NCI-H82 treated with DMSO at 0.1 percent for 48 hours (cell line): Measurements from ENCODE around the gene CFAP97D2.
"Not testable (repeated sequence)": the region's sequence is repeated elsewhere in the genome, so short reads cannot be mapped to it uniquely, and the experiment has no call there.

ENCODE experiments used
- DNase-seq: peaks from one replicate; lab custom pipeline; 2025; ENCODE audit not compliant: unreplicated experiment; lab: John Stamatoyannopoulos, UW

Gene CFAP97D2

DNA sequence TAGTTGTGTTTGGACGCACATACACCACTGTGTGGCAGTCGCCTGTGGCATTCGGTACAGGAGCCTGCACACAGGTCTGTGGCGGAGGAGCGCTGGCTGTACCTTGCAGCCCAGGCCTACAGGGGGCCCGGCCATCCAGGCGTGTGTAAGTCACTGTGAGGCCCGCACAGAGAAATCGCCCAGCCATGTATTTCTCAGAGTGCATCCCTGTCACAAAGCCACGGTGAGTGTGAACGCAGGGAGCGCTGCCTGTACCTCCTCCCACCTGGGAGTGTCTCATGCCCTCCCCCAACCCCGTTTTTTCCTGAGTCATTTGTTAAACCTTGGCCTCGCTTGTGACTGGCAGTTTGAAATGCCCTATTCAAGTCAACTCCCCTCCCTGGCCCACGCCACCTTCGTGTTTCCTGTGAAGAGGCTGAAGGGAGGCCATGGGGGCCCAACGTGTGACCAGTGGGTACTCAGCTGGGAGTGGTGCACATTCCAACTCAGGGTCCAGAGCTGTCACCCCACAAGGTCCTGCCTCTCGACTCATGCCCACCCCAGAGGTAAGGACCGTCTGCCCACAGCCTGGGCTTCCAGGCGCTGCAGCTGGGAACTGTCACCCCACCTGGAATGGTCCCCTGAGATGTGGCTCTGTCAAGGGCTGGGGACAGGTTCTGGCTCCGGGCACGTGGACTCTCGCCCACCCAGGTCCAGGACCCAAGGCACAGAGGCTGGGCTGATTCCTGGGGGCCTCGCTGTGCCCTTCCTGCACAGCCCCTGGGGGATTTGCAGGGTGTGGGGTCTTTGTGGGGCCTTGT lies 35.1 kb upstream of the CFAP97D2 start:
- DNase-seq: no peak

- no peak for DNase-seq
These were observed 34.3 kb upstream of the CFAP97D2 start for GRCh38 chr13:114144606-114145244.

DNA sequence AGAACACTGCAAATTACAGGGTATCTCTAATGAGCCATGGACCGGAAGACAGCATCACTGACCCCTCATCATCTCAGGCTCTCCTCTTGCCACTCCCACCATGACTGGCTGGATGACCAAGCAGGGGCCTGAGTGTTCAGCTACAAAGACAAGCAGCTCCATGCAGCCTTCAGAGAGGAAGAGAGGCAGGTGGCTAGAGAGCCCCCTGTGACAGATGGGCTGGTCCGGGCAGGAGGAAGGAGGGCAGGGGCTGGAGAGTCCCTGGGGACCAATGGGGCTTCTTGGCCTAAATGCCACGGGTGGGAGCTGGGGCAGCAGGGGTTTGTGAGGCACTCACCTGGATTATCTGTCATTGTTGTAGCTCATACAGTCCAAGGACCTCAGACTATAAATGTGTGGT lies 33.8 kb upstream of the CFAP97D2 start:
- peak; percentile 86 for DNase-seq

GRCh38 chr13:114145722-114146121 lies 33.3 kb upstream of the CFAP97D2 start:
- DNase-seq: no peak

DNA sequence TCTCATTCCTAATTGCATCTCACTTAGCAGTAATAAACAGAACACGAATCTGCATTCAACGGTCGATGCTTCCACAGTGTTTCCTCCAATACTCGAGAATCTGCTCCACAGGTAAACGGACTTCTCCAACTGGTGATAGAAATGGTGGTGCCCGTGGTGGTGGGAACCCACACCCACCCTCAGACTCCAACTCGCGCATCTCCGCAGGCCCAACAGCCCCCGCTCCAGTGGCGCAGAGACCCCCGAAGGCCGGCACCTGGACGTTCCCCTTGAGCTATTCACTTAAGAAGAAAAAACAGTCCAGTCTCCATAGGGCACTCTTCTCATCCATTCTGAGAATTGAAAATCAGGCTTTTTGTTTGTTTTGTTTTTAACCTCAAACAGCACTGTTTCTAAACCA lies 32.9 kb upstream of the CFAP97D2 start:
- no peak for DNase-seq

- DNase-seq: no peak
These were observed 32.4 kb upstream of the CFAP97D2 start for GRCh38 chr13:114146629-114147028.

DNA sequence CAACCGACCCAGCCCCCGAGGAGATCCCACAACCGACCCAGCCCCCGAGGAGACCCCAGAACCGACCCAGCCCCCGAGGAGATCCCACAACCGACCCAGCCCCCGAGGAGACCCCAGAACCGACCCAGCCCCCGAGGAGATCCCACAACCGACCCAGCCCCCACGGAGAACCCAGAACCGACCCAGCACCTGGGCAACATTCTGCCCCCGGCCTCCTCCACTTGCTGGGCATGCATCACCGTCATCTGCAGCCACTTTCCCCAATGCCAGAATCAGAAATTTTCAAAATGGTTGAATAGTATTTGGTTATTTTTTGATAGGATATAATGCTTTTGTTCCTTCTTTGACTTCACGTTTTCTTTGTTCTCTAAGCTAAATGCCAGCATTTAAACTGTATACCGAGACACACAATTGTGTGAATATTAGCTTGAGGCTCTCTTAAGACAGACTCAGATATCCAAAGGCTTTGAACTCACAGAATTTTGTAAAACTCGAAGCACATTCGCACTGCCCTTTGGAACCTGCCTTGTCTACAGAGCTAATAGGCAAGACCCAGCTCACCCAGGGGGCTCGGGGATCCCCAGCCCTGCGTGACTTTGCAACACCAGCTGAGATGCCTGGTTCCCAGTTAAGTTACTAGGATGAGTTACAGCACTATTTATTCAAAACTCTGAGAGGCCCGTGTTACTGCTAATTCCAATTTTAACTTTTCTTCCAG lies 31.1 kb upstream of the CFAP97D2 start:
- DNase-seq: no peak

- no peak for DNase-seq
These were observed 30.6 kb upstream of the CFAP97D2 start for GRCh38 chr13:114148521-114148855.

- DNase-seq: not testable (repeated sequence)
These were observed 30.2 kb upstream of the CFAP97D2 start for GRCh38 chr13:114148886-114149285.

DNA sequence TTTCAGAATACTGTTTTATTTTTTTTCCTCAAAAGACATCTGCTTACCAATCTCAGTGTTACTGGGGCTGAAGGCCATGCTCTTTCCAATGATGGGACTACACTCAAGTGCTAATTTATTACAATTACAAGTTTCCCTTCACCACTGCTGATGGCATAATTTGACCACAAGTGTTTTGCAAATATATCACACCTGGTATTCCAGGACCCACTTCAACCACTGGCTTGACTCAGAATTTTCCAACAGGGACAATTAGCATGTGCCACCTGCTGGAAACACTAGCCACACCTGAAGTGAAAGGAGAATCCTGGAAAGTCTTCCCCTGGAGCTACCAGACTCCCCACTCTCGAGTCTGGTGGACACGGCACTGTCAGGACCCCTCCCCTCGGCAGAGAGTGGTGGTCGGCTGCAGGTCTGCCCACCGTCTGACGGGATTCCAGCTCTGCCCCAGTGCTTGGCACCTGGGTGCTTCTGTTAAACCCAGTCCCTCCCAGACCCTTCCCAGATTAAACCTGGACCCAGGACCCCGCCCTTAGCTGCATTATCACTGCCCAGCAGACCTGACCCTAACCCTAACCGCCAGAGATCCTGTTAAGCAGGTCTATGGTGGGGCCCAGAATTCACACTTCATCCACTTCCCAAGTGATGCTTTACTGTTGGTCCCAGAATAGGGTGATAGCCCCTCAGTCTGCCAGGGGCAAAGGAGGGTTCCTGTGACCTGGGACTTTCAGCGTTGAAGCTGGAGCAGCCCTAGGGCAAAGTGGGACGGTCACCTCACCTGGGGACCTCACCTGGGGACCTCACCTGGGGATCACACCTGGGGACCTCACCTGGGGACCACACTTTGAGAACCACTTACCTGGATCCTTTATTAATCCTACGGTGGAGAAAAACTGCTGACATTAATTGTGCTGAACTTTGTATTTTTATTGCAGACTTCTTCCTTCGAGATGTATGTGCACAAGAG lies 29.0 kb upstream of the CFAP97D2 start:
- no peak for DNase-seq

DNA sequence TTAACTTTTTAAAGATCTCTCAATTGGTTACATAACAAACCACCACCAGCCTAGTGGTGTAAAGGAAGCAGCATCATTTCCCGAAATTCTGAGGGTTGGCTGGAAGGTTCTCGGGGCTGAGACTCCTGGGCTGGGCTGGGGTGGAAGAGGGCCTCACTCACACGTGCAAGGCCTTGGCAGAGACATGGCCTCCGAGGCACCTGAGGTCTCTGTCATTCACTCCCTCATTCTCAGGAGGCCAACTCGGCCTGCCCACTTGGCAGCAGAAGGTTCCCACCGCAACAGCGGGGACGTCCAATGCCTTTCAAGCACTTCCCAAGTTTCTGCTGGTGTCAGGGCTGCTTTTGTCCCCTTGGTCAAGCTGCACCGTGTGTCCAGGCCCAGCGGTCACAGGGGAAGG lies 28.0 kb upstream of the CFAP97D2 start:
- DNase-seq: no peak

DNA sequence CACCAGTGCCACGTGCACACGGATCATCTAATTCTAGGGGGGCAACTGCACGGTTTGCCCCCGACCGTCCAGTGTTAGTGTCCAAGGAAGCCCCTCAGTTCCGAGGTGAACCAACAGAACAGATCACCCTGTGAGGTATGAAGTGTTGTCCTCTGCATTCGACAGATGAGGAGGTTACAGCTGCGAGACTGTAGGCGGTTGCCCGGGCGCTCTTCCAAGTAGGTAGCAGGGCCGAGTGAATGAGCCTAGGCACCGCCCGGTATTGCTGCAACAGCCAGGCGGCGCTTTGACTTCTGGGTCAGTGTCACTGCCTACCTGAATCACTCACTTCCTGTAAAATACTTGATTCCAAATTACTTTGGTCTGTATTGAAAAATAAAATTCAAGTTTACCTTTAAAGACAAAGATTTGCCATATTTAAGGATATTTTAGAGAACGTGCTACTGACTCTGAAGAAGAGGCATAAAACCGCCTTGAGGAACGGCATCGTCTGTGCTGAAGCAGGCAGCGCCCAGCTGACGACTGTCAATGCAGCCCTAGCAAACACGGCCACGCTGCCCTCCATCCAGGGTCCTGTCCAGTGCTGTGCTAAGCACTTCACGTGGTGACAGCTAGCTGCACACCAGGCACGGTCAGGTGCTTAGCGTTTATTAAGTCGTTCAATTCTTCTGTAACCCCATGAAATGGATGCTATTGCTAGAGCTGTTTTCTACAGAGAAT lies 27.3 kb upstream of the CFAP97D2 start:
- no peak for DNase-seq

DNA sequence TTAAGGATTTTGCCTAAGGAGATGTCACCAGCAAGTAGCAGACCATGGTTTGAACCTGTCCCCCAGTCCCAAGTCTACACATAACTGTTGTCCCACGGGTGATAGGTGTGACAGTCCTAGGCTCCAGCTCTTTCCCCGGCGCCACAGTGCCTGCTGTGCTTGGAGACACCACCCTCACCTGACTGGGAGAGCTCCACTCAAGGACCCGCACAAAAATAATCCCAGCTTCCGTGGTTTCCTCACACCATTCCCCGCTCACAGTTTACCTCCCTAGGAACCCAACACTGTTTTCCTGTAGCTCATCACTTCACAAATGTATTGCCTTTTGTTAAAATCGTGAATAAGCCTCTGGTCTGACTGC lies 26.8 kb upstream of the CFAP97D2 start:
- no peak for DNase-seq

DNA sequence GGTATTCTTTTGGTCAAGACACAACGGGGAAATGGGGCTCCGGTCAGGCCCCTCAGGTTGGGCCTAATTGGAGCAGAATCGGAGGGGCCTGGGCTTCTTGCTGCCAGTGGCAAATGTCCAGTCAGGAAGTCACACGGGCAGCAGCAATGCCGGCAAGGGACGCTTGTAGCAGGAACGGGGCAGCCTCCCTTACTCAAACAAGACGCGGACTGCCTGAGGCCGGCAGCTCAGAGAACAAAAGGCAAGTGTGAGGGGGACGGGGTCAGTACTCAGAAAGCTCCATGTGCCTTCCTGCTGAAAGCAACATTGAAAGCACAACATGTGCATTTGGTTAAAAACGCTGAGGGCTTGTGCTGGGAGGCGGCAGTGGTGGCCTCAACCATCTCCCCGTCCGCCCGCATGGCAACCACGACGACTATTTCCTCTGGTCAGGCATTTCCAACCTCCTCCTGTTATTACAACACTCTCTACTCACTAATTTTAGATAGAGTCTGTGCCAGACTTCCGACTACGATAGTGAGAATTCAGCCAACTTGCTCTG lies 26.2 kb upstream of the CFAP97D2 start:
- DNase-seq: no peak

GRCh38 chr13:114153485-114154080 lies 25.5 kb upstream of the CFAP97D2 start:
- DNase-seq: no peak

DNA sequence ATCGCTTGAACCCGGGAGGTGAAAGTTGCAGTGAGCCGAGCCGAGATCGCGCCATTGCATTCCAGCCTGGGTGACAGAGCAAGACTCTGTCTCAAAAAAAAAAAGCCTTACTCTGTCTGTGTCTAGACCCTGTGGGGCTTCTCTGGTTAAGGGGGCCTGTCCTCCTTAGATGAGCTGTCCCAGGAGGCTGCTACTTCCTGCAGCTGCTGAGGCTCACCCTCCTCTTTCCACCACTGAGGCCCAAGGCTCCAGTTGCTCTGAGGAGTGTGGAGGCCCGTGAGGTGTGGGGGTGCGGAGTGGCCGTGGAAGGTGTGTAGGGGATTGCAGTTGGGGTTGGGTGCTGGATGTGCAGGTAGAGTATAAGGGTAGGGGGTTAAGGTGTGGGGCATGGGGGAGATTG lies 24.6 kb upstream of the CFAP97D2 start:
- DNase-seq: no peak

DNA sequence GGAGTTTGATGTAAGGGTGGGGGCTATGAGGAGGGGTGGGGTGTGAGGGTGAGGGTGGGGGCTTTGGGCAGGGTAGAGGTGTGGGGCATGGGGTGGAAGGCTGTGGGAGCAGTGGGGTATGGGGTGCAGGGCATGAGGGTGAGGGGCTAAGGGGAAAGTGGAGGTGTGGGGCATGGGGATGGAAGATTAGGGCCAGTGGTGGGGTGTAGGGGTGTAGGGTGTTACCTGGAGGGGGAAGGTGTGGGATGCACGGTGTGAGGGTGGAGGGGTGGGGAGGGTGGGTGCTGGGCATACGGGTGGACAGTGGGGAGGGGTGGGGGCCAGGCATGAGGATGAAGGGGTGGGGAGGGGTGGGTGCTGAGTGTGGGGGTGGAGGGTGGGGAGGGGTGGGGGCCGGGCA lies 23.7 kb upstream of the CFAP97D2 start:
- no peak for DNase-seq

DNA sequence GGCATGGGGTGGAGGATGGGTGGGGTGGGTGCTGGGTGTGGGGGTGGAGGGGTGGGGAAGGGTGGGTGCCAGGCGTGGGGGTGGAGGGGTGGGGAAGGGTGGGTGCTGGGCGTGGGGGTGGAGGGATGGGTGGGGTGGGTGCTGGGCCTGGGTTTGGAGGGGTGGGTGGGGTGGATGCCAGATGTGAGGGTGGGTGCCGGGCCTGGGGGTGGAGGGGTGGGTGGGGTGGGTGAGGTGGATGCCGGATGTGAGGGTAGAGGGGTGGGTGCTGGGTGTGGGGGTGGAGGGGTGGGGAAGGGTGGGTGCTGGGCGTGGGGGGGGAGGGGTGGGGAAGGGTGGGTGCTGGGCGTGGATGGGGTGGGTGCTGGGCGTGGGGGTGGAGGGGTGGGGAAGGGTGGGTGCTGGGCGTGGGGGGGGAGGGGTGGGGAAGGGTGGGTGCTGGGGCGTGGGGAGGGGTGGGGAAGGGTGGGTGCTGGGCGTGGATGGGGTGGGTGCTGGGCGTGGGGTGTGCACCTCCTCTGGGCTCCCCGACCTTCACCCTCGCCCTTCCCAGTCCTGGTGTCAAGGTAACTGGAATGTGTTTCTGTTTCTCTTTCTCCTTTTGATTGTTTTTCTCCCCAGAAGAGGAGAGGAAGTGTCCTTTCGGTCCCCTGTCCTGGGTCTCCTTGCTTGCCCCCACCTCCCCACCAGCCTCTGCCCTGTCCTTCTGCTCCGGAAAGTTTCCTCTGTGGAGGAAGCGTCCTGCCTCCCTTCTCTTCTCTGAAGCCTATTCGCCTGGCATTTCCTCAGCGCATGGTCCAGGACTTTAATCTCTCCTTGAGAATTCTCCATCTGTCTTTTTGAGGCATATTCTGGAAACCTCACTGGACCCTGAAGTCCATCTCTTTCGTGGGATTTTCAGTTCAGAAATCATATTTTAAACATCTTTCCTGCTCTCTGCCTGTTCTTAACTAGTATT lies 22.9 kb upstream of the CFAP97D2 start:
- peak; percentile 32 for DNase-seq
